Islet precursor cell (in vitro differentiated cells): Measurements from ENCODE around the gene KRTAP4-4.
A peak's percentile ranks its signal among the peaks of the same experiment; 100 is the strongest.
"Not testable (repeated sequence)": the region's sequence is repeated elsewhere in the genome, so short reads cannot be mapped to it uniquely, and the experiment has no call there.

Experiments
- DNase-seq: peaks from one replicate; pipeline ENCODE4 v3.0.0-alpha.2; 2018

Gene KRTAP4-4

DNA sequence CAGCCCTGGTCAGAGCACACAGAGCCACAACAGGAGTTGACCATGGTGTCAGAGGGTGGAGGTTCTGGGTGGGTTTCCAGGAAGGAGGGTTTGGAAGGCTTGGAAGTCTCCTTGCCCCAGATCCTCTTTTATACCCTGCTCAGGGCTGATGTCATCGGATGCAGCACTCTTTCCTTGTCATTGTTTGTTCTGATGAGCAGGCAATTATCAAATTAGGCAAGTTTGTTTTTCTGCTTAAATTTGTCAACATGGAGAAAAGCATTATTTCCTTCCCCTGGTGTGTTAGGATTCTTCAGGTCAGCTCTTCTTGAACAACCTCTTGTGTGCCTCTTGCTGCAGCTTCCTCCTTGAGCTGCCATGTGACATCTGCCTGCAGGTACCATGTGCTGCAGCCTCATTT is at the start of gene KRTAP4-4:
Gene KRTAP4-4 (minus strand): TSS at position 101 of the 400 bp plus-strand sequence. CDS start 57 bp downstream, at position 44.
- no peak for DNase-seq

DNA sequence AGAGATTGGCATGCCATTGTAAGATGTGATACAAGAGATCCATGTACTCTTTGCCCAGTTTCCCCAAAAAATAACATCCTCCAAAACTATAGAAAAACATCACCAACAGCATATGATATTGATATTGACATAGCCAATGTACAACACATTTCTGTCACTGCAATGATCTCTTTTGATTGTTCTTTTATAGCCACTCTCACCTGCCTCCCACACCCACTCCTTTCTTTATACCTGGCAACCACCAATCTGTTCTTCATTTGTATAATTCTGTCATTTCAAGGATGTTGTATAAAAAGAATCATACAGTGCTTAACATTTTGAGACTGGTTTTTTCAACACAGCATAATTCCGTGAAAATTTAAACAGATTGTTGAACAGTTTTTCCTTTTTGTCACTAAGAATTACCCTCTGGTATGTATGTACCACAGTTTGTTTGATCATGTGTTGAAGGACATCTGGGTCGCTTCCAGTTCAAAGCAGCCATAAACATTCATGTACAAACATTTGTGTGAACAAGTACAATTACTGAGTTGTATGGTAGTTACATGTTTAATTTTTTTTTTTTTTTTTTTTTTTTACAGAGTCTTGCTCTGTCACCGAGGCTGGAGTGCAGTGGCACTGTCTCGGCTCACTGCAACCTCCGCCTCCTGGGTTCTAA is 39.0 kb upstream of the KRTAP4-4 start:
- no peak for DNase-seq

DNA sequence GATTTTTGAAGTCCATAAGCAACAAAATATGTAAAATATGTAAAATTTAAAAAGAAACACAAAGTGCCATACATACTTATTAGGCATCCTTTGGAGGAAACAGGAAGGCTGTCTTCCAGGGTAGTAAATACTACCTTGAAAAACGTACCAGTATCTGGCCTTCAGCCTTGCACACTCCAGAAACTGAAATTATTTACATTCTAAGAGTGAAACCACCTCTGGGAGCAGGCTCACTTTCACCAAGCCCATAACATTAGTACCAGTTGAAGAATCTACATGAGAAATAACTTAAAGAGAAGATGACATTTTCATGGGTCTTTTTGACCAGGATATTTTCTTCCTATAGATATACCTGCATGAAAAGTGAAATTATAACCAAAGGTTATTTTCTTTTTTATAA is 35.5 kb upstream of the KRTAP4-4 start:
- no peak for DNase-seq

DNA sequence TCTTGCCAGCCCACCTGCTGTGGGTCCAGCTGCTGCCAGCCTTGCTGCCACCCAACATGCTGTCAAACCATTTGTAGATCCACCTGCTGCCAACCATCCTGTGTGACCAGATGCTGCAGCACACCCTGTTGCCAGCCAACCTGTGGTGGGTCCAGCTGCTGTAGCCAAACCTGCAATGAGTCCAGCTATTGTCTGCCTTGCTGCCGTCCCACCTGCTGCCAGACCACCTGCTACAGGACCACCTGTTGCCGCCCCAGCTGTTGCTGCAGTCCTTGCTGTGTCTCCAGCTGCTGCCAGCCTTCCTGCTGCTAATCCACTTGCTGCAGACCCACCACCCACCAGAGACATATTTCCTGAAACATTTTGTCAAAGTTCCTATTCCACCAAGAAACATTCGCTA is 29.8 kb upstream of the KRTAP4-4 start:
- peak; percentile 50 for DNase-seq

- DNase-seq: not testable (repeated sequence)
Measured at GRCh38 chr17:41189837-41190318, 29.3 kb upstream of the KRTAP4-4 start, which contains the start of gene KRTAP9-1. Gene KRTAP9-1, plus strand, starts transcription at chr17:41189887. Its CDS starts 0 bp downstream, at chr17:41189887.

DNA sequence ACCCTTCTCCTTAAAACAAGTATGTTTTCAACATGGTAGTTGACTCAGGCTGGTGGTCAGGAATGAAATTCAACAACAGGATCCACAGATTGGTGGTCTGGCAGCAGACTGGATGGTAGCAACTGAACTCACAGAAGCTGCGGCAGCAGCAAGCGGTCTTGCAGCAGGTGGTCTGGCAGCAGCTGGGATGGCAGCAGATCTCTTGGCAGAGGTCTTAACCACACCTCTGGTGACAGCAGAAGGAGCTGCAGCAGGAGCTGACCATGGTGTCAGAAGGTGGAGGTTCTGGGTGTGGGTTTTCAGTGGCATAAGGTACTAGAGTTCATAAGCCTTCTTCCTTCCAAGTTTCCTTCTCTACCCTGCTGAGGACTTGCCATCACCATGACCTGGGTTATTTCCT is 26.3 kb upstream of the KRTAP4-4 start:
- no peak for DNase-seq

DNA sequence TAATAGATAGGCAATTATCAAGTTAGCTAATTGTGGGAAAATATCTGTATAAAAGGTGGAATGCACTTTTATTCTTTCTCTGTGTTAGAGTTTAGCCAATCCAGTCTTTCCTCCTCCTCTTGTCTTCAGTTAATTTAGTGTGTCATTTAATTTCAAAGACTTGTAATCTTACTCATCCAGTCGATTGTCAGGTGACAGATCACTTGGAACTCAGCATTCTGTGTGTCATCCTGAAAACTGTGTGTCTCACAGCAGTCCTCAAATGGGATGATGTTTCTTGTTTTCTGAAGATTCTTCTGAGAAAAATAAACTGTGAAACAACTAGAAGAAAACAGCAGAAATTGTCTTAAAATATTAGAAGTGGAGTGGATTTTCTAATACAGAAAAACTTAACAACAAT is 24.5 kb upstream of the KRTAP4-4 start:
- no peak for DNase-seq

DNA sequence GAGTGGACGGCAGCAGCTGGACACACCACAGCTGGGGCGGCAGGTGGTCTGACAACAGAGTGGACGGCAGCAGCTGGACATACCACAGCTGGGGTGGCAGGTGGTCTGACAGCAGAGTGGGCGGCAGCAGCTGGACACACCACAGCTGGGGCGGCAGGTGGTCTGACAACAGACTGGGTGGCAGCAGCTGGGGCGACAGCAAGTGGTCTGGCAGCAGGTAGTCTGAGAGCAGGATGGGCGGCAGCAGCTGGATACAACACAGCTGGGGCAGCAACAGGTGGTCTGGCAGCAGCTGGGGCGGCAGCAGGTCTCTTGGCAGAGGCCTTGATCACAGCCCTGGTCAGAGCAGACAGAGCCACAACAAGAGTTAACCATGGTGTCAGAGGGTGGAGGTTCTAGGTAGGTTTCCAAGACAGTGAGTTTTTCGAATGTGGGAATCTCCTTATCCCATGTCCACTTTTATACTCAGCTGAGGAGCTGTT is 24.0 kb upstream of the KRTAP4-4 start, which contains the start of gene KRTAP4-1:
Gene KRTAP4-1 (minus strand): TSS at position 432 of the 482 bp plus-strand sequence. CDS start 57 bp downstream, at position 375.
- no peak for DNase-seq

GRCh38 chr17:41178843-41179616 is 18.5 kb upstream of the KRTAP4-4 start:
- DNase-seq: no peak

GRCh38 chr17:41178341-41178740 is 17.8 kb upstream of the KRTAP4-4 start:
- DNase-seq: no peak

- no peak for DNase-seq
Measured at GRCh38 chr17:41177727-41178271, 17.3 kb upstream of the KRTAP4-4 start, which contains the start of gene KRTAP4-2. Gene KRTAP4-2, minus strand, starts transcription at chr17:41178221. Its CDS starts 57 bp downstream, at chr17:41178164.

DNA sequence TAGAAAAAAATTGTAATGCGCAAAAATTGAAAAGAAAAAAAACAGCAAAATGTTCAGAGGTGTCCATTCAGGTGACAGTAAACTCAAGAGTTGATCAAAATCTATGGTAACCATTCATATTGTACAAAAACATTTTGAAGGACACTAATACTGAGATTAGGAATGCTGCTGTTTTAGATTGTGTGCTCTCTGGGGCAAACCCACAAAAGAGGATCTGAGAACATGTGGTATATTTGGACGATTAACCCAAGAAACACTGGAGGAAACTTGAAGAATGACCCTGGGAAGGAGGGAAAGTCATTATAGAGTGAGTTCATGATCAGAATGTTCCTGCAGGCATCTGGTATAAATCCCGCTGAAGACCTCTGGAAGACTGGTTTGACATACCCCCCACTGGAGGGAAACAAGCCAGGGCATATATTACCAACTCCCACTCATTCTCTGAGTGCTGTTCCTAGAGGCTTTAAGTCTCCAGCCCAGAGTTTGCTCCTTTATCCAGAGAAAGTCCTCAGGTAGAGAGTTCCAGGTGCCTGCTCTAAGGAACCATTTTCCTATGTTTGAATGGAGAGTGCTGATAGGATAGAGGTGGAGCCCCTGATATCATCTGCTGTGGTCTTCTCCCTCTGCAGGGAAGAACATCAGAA is 16.3 kb upstream of the KRTAP4-4 start:
- no peak for DNase-seq

- no peak for DNase-seq
Measured at GRCh38 chr17:41171886-41172285, 11.3 kb upstream of the KRTAP4-4 start.

GRCh38 chr17:41168121-41168520 is 7.6 kb upstream of the KRTAP4-4 start, which contains the start of gene KRTAP4-3:
Gene KRTAP4-3, minus strand, starts transcription at chr17:41168221. Its CDS starts 49 bp downstream, at chr17:41168172.
- DNase-seq: no peak

DNA sequence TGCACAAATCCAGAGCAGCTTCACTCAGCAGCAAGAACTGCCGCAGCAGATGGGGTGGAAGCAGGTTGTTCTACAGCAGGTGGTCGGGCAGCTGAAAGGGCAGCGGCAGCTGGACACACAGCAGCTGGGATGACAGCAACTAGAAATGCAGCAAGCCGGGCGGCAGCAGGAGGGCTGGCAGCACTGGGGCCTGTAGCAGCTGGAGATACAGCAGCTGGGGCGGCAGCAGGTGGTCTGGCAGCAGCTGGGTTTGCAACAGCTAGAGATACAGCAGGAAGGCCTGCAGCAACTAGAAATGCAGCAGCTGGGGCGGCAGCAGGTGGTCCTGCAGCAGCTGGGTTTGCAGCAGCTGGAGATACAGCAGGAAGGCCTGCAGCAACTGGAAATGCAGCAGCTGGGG is 7.0 kb upstream of the KRTAP4-4 start:
- DNase-seq: no peak

GRCh38 chr17:41163828-41164227 is 3.3 kb upstream of the KRTAP4-4 start:
- DNase-seq: no peak

DNA sequence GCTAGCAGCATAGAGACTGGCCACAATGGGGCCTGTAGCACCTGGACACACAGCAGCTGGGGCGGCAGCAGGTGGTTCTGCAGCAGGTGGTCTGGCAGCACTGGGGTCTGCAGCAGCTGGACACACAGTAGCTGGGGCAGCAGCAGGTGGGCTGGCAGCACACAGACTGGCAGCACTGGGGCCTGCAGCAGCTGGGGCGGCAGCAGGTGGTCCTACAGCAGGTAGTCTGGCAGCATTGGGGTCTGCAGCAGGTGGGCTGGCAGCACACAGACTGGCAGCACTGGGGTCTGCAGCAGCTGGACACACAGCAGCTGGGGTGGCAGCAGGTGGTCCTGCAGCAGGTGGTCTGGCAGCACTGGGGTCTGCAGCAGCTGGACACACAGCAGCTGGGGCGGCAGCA is 358 bp downstream of the KRTAP4-4 start:
- not testable (repeated sequence) for DNase-seq

- DNase-seq: peak; percentile 67
Measured at GRCh38 chr17:41153856-41154255, 6.7 kb downstream of the KRTAP4-4 start.

GRCh38 chr17:41151525-41151924 is 9.0 kb downstream of the KRTAP4-4 start:
- DNase-seq: no peak

DNA sequence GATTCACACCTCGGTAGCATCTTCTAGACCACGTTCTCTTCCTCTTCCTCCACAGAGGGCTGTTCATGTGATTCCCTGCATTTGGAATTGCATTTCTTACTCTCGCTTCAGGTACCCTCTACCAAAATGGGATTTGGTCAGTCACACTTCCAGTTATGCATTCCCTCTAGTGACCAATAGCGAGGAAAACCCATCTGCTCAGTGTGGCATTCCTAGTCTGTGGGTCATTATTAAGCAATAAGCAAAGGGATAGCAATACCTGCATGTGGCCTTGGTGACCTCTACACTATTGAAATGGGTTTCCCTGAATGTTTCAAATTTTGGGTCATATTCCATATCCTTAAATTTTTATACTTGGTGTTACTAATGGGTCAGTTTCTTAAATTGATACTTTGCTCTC is 10.5 kb downstream of the KRTAP4-4 start:
- no peak for DNase-seq

- no peak for DNase-seq
Measured at GRCh38 chr17:41149652-41149985, 10.9 kb downstream of the KRTAP4-4 start, which contains the start of gene KRTAP4-5. Gene KRTAP4-5, minus strand, starts transcription at chr17:41149825. Its CDS starts 58 bp downstream, at chr17:41149767.

- not testable (repeated sequence) for DNase-seq
Measured at GRCh38 chr17:41148971-41149651, 11.4 kb downstream of the KRTAP4-4 start.
